Thyroid gland (tissue), 4 donors: ENCODE results near the gene CLEC11A.

Source experiments
- POLR2A ChIP-seq, 2 donors: fragments of 450-650 bp; IDR thresholded peaks; one replicate each; pipeline ENCODE4 v1.6.1; 2017; ENCODE audit warnings: antibody characterized with exemption in 2 of 2, mild to moderate bottlenecking in 2 of 2, moderate library complexity in 1 of 2
- TF ChIP-seq, protein P1 (sequence below), 6 experiments: fragments of 200-600 bp in 3 of 6; fragments of 450-650 bp in 3 of 6; sonication (generic) in 3 of 6; IDR thresholded peaks; one replicate each; pipeline ENCODE4 v1.5.1; 2016 to 2019; ENCODE audit warnings: antibody characterized with exemption in 6 of 6, mild to moderate bottlenecking in 2 of 6, inconsistent platforms in 1 of 6, moderate library complexity in 1 of 6

GRCh38 chr19:50695251-50696093, 27.7 kb upstream of the CLEC11A start:
- TF ChIP-seq, protein P1, sequence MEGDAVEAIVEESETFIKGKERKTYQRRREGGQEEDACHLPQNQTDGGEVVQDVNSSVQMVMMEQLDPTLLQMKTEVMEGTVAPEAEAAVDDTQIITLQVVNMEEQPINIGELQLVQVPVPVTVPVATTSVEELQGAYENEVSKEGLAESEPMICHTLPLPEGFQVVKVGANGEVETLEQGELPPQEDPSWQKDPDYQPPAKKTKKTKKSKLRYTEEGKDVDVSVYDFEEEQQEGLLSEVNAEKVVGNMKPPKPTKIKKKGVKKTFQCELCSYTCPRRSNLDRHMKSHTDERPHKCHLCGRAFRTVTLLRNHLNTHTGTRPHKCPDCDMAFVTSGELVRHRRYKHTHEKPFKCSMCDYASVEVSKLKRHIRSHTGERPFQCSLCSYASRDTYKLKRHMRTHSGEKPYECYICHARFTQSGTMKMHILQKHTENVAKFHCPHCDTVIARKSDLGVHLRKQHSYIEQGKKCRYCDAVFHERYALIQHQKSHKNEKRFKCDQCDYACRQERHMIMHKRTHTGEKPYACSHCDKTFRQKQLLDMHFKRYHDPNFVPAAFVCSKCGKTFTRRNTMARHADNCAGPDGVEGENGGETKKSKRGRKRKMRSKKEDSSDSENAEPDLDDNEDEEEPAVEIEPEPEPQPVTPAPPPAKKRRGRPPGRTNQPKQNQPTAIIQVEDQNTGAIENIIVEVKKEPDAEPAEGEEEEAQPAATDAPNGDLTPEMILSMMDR (IDR thresholded peaks at IDR 0.05), result no peak
- no peak for TF ChIP-seq POLR2A (IDR thresholded peaks at IDR 0.05)
